Stimulated activated naive CD4-positive, alpha-beta T cell treated with Interleukin-2 at 50 U/mL for 16 hours (primary cell): Measurements from ENCODE around the gene DDX24.

ENCODE experiments used
- DNase-seq: peaks from one replicate; lab custom pipeline; 2025; lab: John Stamatoyannopoulos, UW

DDX24 gene

GRCh38 chr14:94005324-94006073, 75.5 kb downstream of the DDX24 start:
- no peak for DNase-seq

GRCh38 chr14:94004015-94004414, 77.0 kb downstream of the DDX24 start:
- DNase-seq: no peak

- DNase-seq: no peak
Measured at GRCh38 chr14:94003397-94003796, 77.6 kb downstream of the DDX24 start.

GRCh38 chr14:94001501-94002396, 79.3 kb downstream of the DDX24 start:
- peak; percentile 49 for DNase-seq

GRCh38 chr14:94001016-94001415, 80.0 kb downstream of the DDX24 start:
- DNase-seq: no peak

- no peak for DNase-seq
Measured at GRCh38 chr14:94000267-94000666, 80.7 kb downstream of the DDX24 start.

- DNase-seq: no peak
Measured at GRCh38 chr14:93999573-93999972, 81.4 kb downstream of the DDX24 start.

- no peak for DNase-seq
Measured at GRCh38 chr14:93998871-93999403, 82.1 kb downstream of the DDX24 start.
